K562 (cell line): ENCODE measurements around the gene P4HB. TPM values are rescaled to one million over a fixed set of nuclear protein-coding genes. Genes with fewer than 3 reads are reported as not detected.

Experiments used
- AFF4 ChIP-seq: sonication (generic); formaldehyde crosslinking; IDR thresholded peaks from 2 replicates; pipeline ENCODE4 v1.8.0; 2023; ENCODE audit warnings: mild to moderate bottlenecking, missing genetic modification reagents
- CREM ChIP-seq: IDR thresholded peaks from 2 replicates; pipeline ENCODE4 v1.6.1; 2014; ENCODE audit warnings: antibody characterized with exemption, low read depth
- DDX20 ChIP-seq: fragments of 450-650 bp; IDR thresholded peaks from 2 replicates; pipeline ENCODE4 v1.6.1; 2016; ENCODE audit warnings: missing genetic modification characterization, low read depth, mild to moderate bottlenecking, missing compliant biosample characterization, moderate library complexity
- GATAD2B ChIP-seq: fragments of 450-650 bp; IDR thresholded peaks from 2 replicates; pipeline ENCODE4 v1.6.1; 2017; ENCODE audit warnings: mild to moderate bottlenecking, borderline replicate concordance
- HBP1 ChIP-seq: fragments of 450-650 bp; formaldehyde crosslinking; IDR thresholded peaks from 2 replicates; pipeline ENCODE4 v1.4.0; 2022; ENCODE audit warnings: missing genetic modification characterization
- HDAC8 ChIP-seq: fragments of 450-650 bp; IDR thresholded peaks from 2 replicates; pipeline ENCODE4 v1.6.1; 2016; ENCODE audit warnings: mild to moderate bottlenecking, missing genetic modification characterization, moderate library complexity, missing compliant biosample characterization
- IFI16 ChIP-seq: fragments of 250-450 bp; sonication (Bioruptor Pico); IDR thresholded peaks from 2 replicates; pipeline ENCODE4 v2.1.2; 2022; ENCODE audit warnings: mild to moderate bottlenecking, inconsistent platforms
- KLF10 ChIP-seq: fragments of 250-450 bp; sonication (Bioruptor Pico); IDR thresholded peaks from 2 replicates; pipeline ENCODE4 v1.6.1; 2021; ENCODE audit warnings: matching md5 sums
- MCM5 ChIP-seq: fragments of 450-650 bp; IDR thresholded peaks from 2 replicates; pipeline ENCODE4 v1.6.1; 2016; ENCODE audit warnings: low read depth
- NFYB ChIP-seq: IDR thresholded peaks from 2 replicates; pipeline ENCODE4 v1.6.1; 2011; ENCODE audit warnings: mild to moderate bottlenecking, moderate library complexity; ENCODE audit not compliant: insufficient read length; ENCODE audit errors: extremely low read depth
- NR2C1 ChIP-seq, 2 experiments: fragments of 450-650 bp; IDR thresholded peaks; 2 replicates each; pipeline ENCODE4 v1.6.1; 2017; ENCODE audit warnings: mild to moderate bottlenecking in 2 of 2, antibody characterized with exemption in 1 of 2, inconsistent platforms in 1 of 2, missing compliant biosample characterization in 1 of 2, missing genetic modification characterization in 1 of 2
- THRAP3 ChIP-seq: fragments of 450-650 bp; IDR thresholded peaks from 2 replicates; pipeline ENCODE4 v1.6.1; 2016; ENCODE audit warnings: mild to moderate bottlenecking, inconsistent platforms, borderline replicate concordance
- UBTF ChIP-seq, 2 experiments: IDR thresholded peaks; 2 replicates each; pipeline ENCODE4 v1.6.1; 2012; ENCODE audit warnings: improper control_type of control experiment in 2 of 2, low read depth in 2 of 2, low read length in 2 of 2, borderline replicate concordance in 1 of 2
- ZKSCAN3 ChIP-seq: fragments of 250-450 bp; sonication (Bioruptor Pico); IDR thresholded peaks from 2 replicates; pipeline ENCODE4 v1.4.0; 2020
- ZNF175 ChIP-seq: fragments of 200-800 bp; sonication (Bioruptor generic); IDR thresholded peaks from 2 replicates; pipeline ENCODE4 v1.6.1; 2016; ENCODE audit warnings: low read depth, mild to moderate bottlenecking, missing genetic modification characterization, missing compliant biosample characterization
- ZNF263 ChIP-seq: sonication (generic); formaldehyde crosslinking; IDR thresholded peaks from 2 replicates; pipeline ENCODE4 v1.8.0; 2022; ENCODE audit warnings: mild to moderate bottlenecking, missing genetic modification reagents, borderline replicate concordance
- polyA plus RNA-seq, 8 experiments: library from polyadenylated mRNA; depleted of rRNA in 4 of 8; stranded (reverse) in 5 of 8; unstranded in 3 of 8; fragments of >200 nt; fragmentation: Nextera tagmentation in 2 of 8; fragmentation: Illumina TruSeq in 1 of 8; extraction: Ambion mirVana in 2 of 8; extraction: Trizol in 1 of 8; gene quantifications; 2 replicates each; pipeline versions ENCODE4 v1.2.1 to v1.2.3, GENCODE V29; 2011 to 2014; ENCODE audit warnings: inconsistent platforms in 1 of 8, missing spikeins in 1 of 8
- total RNA-seq, 7 experiments: library from RNA; depleted of rRNA in 6 of 7; stranded (reverse); fragments of >200 nt in 6 of 7; fragmentation: Illumina TruSeq in 2 of 7; extraction: Trizol in 2 of 7; gene quantifications; 2 replicates each; pipeline versions ENCODE4 v1.2.1 to v1.2.3, GENCODE V29; 2011 to 2021; ENCODE audit warnings: low replicate concordance in 1 of 7

The P4HB gene
- total and polyA plus RNA-seq, 9 of the 15 experiments (the other 6 are each of a cell fraction or from before 2014, with no cell fraction given): 4.4 to 645 (median 325) TPM

- TF ChIP-seq UBTF (IDR thresholded peaks at IDR 0.05; ENCODE audit: borderline replicate concordance in 1 of 2, low read depth in 2 of 2, low read length in 2 of 2): peak in 1 of 2 experiments; percentile 46; a peak in 1 of 4 replicates
- TF ChIP-seq HDAC8: peak; percentile 90
- TF ChIP-seq IFI16: no peak
- no peak for TF ChIP-seq KLF10 (CRISPR knock-in tag)
- no peak for TF ChIP-seq GATAD2B
- no peak for TF ChIP-seq MCM5
- TF ChIP-seq NR2C1 (IDR thresholded peaks at IDR 0.05): peak; percentile 52; the same call in 1 of the 2 replicates
- TF ChIP-seq NR2C1 (tag; IDR thresholded peaks at IDR 0.05): peak; percentile 83
- TF ChIP-seq DDX20: no peak
- TF ChIP-seq HBP1 (CRISPR knock-in tag): no peak; the same call in 1 of the 2 replicates
- TF ChIP-seq ZNF263: peak; percentile 93
- peak; percentile 13; the same call in 1 of the 2 replicates for TF ChIP-seq CREM
- TF ChIP-seq AFF4 (CRISPR knock-in tag): peak; percentile 28; the same call in 1 of the 2 replicates
- peak; percentile 95 for TF ChIP-seq ZNF175
- no peak for TF ChIP-seq THRAP3
- TF ChIP-seq NFYB: no peak
- TF ChIP-seq ZKSCAN3 (CRISPR knock-in tag): no peak
Observed at GRCh38 chr17:81821603-81822311, 38.6 kb downstream of the P4HB start (continued).
